Suppressor macrophage (primary cell): ENCODE data around the gene FCHSD1.

ENCODE experiments used
- DNase-seq, 4 experiments: peaks; one replicate each; pipeline ENCODE4 v3.0.0-alpha.2; 2020 to 2022
- total RNA-seq, 17 experiments: gene quantifications; one replicate each; lab custom pipeline; 2026; ENCODE audit warnings: mixed read lengths in 6 of 17, inconsistent platforms in 3 of 17; lab: John Stamatoyannopoulos, UW

Gene FCHSD1
- total RNA-seq: 9.2 to 32.4 (median 14.9) reads per million in 17 experiments

- DNase-seq: peak; percentile 88 to 96 (median 92)
Measured at GRCh38 chr5:141650851-141651727, at the start of gene FCHSD1. Gene FCHSD1, minus strand, starts transcription at chr5:141651418. Its CDS starts 50 bp downstream, at chr5:141651368.

- no peak for DNase-seq
Measured at GRCh38 chr5:141697586-141697985, 46.4 kb upstream of the FCHSD1 start.

- DNase-seq: no peak
Measured at GRCh38 chr5:141696431-141696830, 45.2 kb upstream of the FCHSD1 start.

GRCh38 chr5:141695627-141696215, 44.5 kb upstream of the FCHSD1 start:
- DNase-seq: no peak

- no peak for DNase-seq
Measured at GRCh38 chr5:141694479-141694878, 43.3 kb upstream of the FCHSD1 start.

- DNase-seq: peak; percentile 36 to 70 (median 60)
Measured at GRCh38 chr5:141692919-141693725, 41.9 kb upstream of the FCHSD1 start.

- no peak for DNase-seq
Measured at GRCh38 chr5:141692533-141692888, 41.3 kb upstream of the FCHSD1 start.

GRCh38 chr5:141691867-141692532, 40.8 kb upstream of the FCHSD1 start:
- peak; percentile 88 to 95 (median 92) for DNase-seq

- DNase-seq: peak; percentile 39 to 76 (median 62)
Measured at GRCh38 chr5:141691286-141691866, 40.2 kb upstream of the FCHSD1 start.

- no peak for DNase-seq
Measured at GRCh38 chr5:141686648-141687416, 35.6 kb upstream of the FCHSD1 start.

- peak in 3 of 4 experiments; percentile 24 to 59 (median 55) for DNase-seq
Measured at GRCh38 chr5:141685591-141685990, 34.4 kb upstream of the FCHSD1 start.

- DNase-seq: peak in 1 of 4 experiments; percentile 28
Measured at GRCh38 chr5:141683596-141684141, 32.5 kb upstream of the FCHSD1 start.

GRCh38 chr5:141681695-141682641, 30.8 kb upstream of the FCHSD1 start, which contains the start of gene ARAP3:
Gene ARAP3, minus strand, starts transcription at chr5:141682230. Its CDS starts 1,744 bp downstream, at chr5:141680486.
- peak; percentile 64 to 90 (median 80) for DNase-seq

GRCh38 chr5:141681295-141681694, 30.1 kb upstream of the FCHSD1 start:
- no peak for DNase-seq

- peak in 1 of 4 experiments; percentile 55 for DNase-seq
Measured at GRCh38 chr5:141680751-141681201, 29.6 kb upstream of the FCHSD1 start.

- no peak for DNase-seq
Measured at GRCh38 chr5:141680178-141680577, 29.0 kb upstream of the FCHSD1 start.

GRCh38 chr5:141677415-141677814, 26.2 kb upstream of the FCHSD1 start:
- no peak for DNase-seq

- DNase-seq: no peak
Measured at GRCh38 chr5:141675672-141676071, 24.5 kb upstream of the FCHSD1 start.

GRCh38 chr5:141674747-141675146, 23.5 kb upstream of the FCHSD1 start:
- DNase-seq: no peak
